Fibroblast of skin of back (primary cell): ENCODE data around the gene ZCCHC7.
"Not testable (repeated sequence)": the region's sequence is repeated elsewhere in the genome, so short reads cannot be mapped to it uniquely, and the experiment has no call there.

ENCODE experiments used
- DNase-seq: peaks from one replicate; pipeline ENCODE4 v3.0.0-alpha.2; 2013

The ZCCHC7 gene

DNA sequence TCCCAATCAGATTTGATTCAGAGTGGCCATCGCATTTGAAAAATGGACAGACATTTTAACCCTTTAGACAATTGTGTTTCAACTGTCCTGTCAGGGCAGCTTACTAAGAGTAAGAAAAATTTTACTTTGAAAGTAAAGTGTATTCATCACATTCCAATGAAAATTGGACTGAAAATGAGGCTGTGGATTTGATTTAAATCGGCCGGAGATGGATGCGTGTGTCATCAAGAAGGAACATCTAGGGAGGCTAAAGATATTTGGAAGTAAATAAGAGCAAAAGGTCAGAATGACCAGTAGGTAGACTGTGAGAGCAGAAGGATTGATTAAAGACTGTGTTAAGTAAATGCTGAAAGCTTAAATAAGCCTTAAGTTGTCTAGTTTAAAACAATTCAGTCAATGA lies 1.5 kb downstream of the ZCCHC7 start:
- DNase-seq = peak; percentile 13

DNA sequence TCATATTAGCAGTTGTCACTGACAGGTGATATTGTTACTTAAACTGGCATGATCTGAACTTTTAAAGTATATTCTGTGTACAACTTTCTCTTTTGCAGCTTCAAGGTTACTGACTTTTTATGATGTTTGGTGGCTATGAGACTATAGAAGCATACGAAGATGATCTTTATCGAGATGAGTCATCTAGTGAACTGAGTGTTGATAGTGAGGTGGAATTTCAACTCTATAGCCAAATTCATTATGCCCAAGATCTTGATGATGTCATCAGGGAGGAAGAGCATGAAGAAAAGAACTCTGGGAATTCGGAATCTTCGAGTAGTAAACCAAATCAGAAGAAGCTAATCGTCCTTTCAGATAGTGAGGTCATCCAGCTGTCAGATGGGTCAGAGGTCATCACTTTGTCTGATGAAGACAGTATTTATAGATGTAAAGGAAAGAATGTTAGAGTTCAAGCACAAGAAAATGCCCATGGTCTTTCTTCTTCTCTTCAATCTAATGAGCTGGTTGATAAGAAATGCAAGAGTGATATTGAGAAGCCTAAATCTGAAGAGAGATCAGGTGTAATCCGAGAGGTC lies 5.9 kb downstream of the ZCCHC7 start:
- peak; percentile 6 for DNase-seq

- no peak for DNase-seq
Observed at GRCh38 chr9:37127018-37127417, 6.6 kb downstream of the ZCCHC7 start.

- DNase-seq = no peak
Observed at GRCh38 chr9:37128051-37128450, 7.7 kb downstream of the ZCCHC7 start.

- DNase-seq = no peak
Observed at GRCh38 chr9:37134166-37134565, 13.8 kb downstream of the ZCCHC7 start.

DNA sequence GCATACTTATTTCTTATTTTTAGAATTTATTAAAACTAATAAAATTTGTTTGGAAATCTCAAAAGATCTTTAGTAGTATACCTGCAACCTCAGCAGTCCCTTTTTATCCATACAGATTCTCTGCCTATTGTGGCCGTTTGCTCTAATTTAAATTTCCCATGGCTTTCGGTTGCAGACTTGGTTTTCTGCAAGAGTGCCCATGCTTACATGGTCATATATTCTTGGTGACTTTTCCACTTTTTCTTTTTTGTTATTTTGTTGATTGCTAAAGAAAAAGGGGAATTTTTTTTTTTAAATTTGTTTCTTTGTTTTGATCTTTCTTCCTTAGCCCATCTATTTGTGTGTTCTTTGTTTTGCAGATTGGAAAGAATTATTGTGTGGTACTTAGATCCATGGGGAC lies 20.6 kb downstream of the ZCCHC7 start:
- no peak for DNase-seq

DNA sequence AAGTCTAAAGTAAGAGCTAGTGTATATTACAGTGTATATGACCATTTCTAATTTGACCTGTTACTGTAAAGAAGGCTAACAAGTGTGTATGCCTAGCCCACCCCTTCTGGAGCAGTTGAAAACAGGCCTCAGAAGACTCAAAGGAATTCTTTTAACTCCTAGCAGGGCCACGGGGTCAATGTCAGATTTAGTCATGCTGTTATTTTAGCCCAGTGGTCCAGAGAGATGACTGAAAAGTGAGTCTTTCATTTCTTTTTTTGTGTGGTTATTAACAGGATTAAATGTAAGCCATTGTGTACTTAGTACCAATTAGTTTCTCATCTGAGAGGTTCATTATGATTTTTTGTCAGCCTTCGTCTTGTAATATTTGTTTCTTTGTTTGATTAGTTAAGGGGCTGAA lies 24.4 kb downstream of the ZCCHC7 start:
- DNase-seq = peak; percentile 26

DNA sequence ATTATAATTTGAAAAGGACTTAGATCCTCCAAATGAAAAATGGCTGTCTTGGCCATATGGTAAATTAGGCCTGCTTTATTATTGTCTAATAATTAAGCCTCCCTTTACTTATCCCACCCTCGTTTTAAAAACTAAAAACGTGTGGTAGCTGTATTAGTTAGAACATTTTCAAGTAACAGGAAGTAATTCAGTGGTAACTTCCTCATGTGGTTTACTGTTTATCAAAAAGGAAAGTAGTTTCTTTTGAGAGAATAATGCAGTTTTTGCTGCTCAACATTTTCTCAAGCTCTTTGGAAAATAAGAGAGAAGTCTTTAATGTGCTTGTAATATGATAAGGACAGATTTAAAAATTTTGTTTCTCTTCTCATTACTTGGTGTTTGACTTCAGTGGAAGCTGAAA lies 26.0 kb downstream of the ZCCHC7 start:
- no peak for DNase-seq

DNA sequence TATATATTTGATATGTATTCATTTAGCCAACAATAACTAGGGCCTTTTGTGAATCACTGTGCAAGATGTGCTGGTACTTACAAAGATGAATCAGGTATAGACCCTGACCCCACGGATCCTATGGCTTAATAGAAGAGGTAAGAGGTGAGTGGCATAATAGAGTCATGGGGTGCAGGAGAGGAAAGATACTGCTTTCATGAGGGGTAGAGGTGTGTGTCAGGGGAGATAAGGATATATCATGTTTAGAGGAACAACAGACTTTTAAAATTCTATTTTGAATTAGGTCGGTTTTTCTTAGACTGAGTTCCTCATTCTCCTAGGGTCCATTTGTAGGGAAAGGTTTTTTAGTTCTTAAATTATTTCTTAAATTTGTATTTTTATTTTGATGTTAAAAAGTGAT lies 27.8 kb downstream of the ZCCHC7 start:
- no peak for DNase-seq

DNA sequence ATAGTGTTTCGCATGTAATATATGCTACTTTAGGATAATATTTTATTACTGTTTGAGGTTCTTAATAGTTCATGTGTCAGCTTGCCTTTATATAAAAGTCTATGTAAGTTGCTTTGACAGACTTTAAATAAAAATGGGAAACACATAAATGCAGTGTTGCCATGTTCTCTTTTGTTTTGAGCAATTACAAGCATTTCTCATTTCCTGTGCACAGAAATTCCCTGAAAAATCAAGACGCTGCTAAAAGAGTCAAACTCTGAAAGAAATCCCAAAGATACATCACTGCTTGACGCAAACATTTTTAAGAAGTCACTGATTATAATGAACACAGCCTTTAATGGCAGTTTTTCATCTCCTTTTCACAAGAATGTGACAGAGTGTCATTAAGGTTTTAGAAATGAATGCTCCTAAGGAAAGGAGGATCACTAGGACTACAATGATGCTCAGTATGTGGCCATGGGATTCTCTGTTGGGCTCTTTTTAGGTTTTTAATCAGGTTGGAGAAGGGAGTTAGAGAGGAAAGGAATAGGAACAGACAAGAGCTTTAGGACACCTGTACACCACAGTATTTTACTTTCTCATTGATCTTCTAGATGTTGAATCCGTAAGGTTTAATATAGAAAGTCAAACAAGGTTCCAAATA lies 29.4 kb downstream of the ZCCHC7 start:
- no peak for DNase-seq

DNA sequence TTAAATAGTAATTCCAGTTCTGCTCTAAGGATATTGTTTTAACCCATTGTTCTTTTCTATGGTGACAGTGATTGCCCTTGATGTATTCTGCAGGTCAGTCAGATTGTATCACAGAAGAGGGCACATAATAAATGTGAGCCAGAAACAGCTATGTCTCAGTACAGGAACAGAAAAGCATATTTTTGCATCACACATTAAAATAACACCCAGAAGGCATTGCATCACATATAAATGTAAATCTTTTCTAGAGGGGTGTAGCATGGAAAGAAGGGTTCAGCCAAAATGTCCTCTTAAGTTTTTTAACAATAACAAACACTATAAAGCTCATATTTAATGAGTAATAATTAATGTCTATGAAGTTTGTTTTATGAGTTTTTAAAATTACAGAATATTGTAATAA lies 30.0 kb downstream of the ZCCHC7 start:
- DNase-seq = no peak

GRCh38 chr9:37151812-37152211 lies 31.4 kb downstream of the ZCCHC7 start:
- no peak for DNase-seq

DNA sequence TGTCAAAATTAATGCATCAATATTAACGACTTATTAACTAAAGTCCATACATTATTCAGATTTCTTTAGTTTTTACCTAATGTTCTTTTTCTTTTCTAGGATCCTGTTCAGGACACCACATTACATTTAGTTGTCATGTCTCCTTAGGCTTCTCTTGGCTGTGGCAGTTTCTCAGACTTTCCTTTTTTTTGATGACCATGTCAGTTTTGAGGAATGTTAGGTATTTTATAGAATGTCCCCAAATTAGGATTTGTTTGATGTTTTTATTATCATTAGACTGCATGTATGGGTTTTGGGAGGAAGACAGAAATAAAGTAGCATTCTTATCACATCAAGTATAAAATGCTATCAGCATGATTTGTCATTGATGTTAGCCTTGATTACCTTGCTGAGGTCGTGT lies 32.0 kb downstream of the ZCCHC7 start:
- DNase-seq = peak; percentile 17

DNA sequence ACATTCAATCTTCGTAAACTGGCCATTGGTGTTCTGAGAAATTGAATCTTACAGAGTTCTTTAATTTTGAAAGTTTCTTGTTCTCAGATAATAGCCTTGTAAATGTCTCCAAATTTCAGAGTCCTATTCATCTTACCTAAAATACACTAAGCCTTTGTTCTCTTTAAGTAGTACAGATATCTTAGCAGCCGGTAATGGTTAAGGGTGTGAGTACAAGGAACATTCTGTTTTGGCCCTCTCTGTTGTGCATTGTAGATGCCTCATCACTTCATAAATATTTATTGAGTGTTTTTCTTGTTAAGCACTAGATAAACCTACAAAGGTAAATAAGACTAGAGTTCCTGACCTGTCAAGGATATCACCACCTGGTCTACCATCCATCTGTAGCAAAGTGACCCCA lies 35.2 kb downstream of the ZCCHC7 start:
- no peak for DNase-seq

- no peak for DNase-seq
Observed at GRCh38 chr9:37156205-37156604, 35.8 kb downstream of the ZCCHC7 start.

- DNase-seq = no peak
Observed at GRCh38 chr9:37156781-37157356, 36.5 kb downstream of the ZCCHC7 start.

DNA sequence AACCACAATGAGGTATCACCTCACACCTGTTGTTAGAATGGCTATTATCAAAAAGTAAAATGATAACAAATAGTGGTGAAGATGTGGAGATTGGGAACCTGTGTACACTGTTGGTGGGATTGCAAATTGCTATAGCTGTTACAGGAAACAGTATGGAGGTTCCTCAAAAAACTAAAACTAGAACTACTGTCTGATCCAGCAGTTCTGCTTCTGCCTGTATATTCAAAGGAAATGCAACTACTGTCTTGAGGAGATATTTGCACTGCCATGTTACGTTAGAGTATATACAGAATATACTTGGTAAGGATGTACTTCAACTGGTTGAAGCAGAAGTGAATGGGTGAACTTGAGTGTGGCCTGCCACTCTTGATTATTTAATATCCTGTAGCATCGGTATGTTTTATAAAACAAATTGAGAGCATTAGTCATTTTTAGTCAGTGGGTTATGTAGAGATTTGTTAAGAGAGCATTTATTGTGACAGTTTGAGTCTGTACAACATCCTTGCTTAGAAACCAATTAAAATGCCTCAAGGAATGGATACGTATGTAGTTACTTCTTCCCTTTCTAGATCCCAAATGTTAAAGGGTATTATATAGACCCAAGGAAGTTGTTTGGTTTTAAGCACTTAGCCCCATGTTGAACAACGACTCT lies 37.5 kb downstream of the ZCCHC7 start:
- no peak for DNase-seq

GRCh38 chr9:37163299-37163698 lies 42.9 kb downstream of the ZCCHC7 start:
- no peak for DNase-seq

- DNase-seq = not testable (repeated sequence)
Observed at GRCh38 chr9:37164335-37164734, 44.0 kb downstream of the ZCCHC7 start.

DNA sequence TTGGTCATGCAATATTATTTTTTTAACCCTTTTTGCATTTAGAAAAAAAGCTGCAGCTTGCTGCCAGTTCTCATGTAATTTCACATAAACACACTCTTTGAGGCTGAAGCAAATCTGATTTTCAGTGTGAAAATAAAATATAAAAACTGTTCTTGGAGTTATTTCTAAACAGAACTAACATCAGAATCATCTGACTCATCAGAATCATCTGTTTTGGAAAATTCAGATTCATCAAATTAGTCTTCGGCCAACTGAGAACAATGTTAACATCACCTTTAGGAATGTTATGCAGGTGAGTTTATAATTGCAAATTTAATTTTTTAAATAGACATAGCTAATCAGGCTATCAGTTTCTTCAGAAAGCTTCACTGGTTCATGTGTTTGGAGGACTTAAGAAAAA lies 45.3 kb downstream of the ZCCHC7 start:
- no peak for DNase-seq

DNA sequence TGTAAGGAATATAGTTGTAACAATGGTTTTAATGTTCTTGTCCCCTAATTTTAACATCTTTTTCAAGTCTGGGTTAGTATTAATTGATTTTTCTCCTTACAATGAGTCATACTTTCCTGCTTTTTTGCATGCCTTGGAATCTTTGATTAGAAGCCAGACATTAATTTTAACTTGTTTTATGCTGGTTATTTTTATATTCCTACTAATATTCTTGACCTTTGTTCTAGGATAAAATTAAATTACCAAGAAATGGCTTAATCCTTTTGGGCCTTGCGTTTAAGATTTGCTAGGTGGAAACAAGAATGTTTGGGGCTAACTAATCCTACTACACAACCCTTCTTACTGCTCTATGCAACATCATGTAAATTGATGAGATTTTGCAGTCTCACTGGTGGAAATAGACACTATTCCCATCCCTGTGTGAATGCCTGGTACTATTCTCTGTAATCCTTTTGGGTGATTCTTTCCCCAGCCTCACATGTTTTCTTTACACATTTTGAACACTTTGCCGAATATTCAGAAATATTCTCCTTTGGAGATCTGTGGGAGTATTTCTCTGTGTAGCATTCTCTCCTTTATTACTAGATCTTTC lies 47.2 kb downstream of the ZCCHC7 start:
- no peak for DNase-seq

GRCh38 chr9:37172557-37172956 lies 52.2 kb downstream of the ZCCHC7 start:
- DNase-seq = no peak

DNA sequence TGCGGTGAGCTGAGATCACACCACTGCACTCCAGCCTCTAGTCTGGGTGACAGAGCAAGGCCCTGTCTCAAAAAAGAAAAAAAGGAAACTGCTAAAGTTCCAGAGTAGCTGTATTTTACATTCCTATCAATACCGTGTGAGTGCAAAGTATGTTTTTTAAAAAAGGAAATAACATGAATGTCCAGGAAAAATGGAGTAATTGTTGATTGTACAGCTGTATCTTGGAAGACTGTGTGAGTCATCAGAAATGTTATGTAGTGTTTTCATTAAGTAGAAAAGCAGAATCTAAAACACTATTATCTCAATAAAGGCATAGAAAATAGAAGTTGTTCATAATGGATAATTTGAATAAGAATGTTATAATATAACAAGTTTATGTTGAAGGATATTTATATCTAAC lies 53.9 kb downstream of the ZCCHC7 start:
- peak; percentile 79 for DNase-seq

- no peak for DNase-seq
Observed at GRCh38 chr9:37178742-37179141, 58.4 kb downstream of the ZCCHC7 start.
